HL-60/S4 treated with phorbol 12-myristate 13-acetate at 8.2 ng/mL for 4 days and 3 days (cell line): Measurements from ENCODE around the gene SLC35A2.
"Not testable (repeated sequence)": the region's sequence is repeated elsewhere in the genome, so short reads cannot be mapped to it uniquely, and the experiment has no call there.

ENCODE experiments used
- in situ Hi-C: fragments of 300-500 bp; cut with MboI; formaldehyde crosslinking; loops from 2 replicates; pipeline ENCODE4 v1.15.0; 2022; ENCODE audit warnings: low sequenced_read_pairs

SLC35A2 gene

GRCh38 chrX:48903290-48903689, 8.2 kb downstream of the SLC35A2 start:
- in situ Hi-C loops, result no loop called here

GRCh38 chrX:48902776-48903175, 8.7 kb downstream of the SLC35A2 start:
- in situ Hi-C loops, result no loop called here

- in situ Hi-C loops, result no loop called here
These were observed 9.3 kb downstream of the SLC35A2 start for GRCh38 chrX:48902135-48902534.

GRCh38 chrX:48901069-48901468, 10.4 kb downstream of the SLC35A2 start:
- in situ Hi-C loops, result no loop called here

GRCh38 chrX:48899078-48899410, 12.4 kb downstream of the SLC35A2 start:
- in situ Hi-C loops, result no loop called here

- in situ Hi-C loops, result no loop called here
These were observed 13.7 kb downstream of the SLC35A2 start, which contains the start of the genes PQBP1 and TIMM17B for GRCh38 chrX:48897625-48898306. PQBP1 (plus strand) TSS chrX:48897930; CDS start chrX:48898510, 580 bp downstream. TIMM17B (minus strand) TSS chrX:48897768; CDS start chrX:48897749, 19 bp downstream.

- in situ Hi-C loops, result no loop called here
These were observed 14.3 kb downstream of the SLC35A2 start for GRCh38 chrX:48897157-48897624.

- in situ Hi-C loops, result no loop called here
These were observed 14.8 kb downstream of the SLC35A2 start for GRCh38 chrX:48896611-48897011.

- in situ Hi-C loops, result no loop called here
These were observed 16.6 kb downstream of the SLC35A2 start for GRCh38 chrX:48894891-48895290.

GRCh38 chrX:48893556-48894348, 17.7 kb downstream of the SLC35A2 start:
- in situ Hi-C loops, result no loop called here

- in situ Hi-C loops, result no loop called here
These were observed 18.6 kb downstream of the SLC35A2 start for GRCh38 chrX:48892896-48893295.

- in situ Hi-C loops, result no loop called here
These were observed 19.8 kb downstream of the SLC35A2 start for GRCh38 chrX:48891402-48892288.

GRCh38 chrX:48890934-48891401, 20.5 kb downstream of the SLC35A2 start:
- in situ Hi-C loops, result no loop called here

GRCh38 chrX:48890296-48890925, 21.0 kb downstream of the SLC35A2 start:
- in situ Hi-C loops, result no loop called here

- in situ Hi-C loops, result not testable (repeated sequence)
These were observed 24.9 kb downstream of the SLC35A2 start for GRCh38 chrX:48886586-48886985.

- in situ Hi-C loops, result no loop called here
These were observed 27.7 kb downstream of the SLC35A2 start for GRCh38 chrX:48883729-48884128.

- in situ Hi-C loops, result not testable (repeated sequence)
These were observed 34.5 kb downstream of the SLC35A2 start for GRCh38 chrX:48876944-48877343.

GRCh38 chrX:48872017-48872416, 39.4 kb downstream of the SLC35A2 start:
- in situ Hi-C loops, result not testable (repeated sequence)

- in situ Hi-C loops, result no loop called here
These were observed 47.2 kb downstream of the SLC35A2 start for GRCh38 chrX:48864210-48864609.

- in situ Hi-C loops, result no loop called here
These were observed 56.5 kb downstream of the SLC35A2 start for GRCh38 chrX:48854898-48855297.
